Mesenchymal stem cell (in vitro differentiated cells and primary cell): Measurements from ENCODE around the gene XAGE1A.
"Not testable (repeated sequence)": the region's sequence is repeated elsewhere in the genome, so short reads cannot be mapped to it uniquely, and the experiment has no call there.

Experiments
- DNase-seq: peaks from one replicate; pipeline ENCODE4 v3.0.0-alpha.2; 2013
- H2AFZ ChIP-seq: one replicate; pipeline ENCODE4 v1.6.1; 2013; ENCODE audit warnings: low read depth, mild to moderate bottlenecking, control low read depth, inconsistent platforms, low read length, moderate library complexity
- H2AK5ac ChIP-seq: 2 replicates; pipeline ENCODE4 v1.6.1; 2013; ENCODE audit warnings: low read length, moderate library complexity, mild to moderate bottlenecking, inconsistent platforms; ENCODE audit not compliant: severe bottlenecking
- H2BK120ac ChIP-seq: one replicate; pipeline ENCODE4 v1.6.1; 2013; ENCODE audit warnings: low read depth, mild to moderate bottlenecking, inconsistent platforms, low read length, moderate library complexity
- H2BK12ac ChIP-seq, 2 experiments: one replicate each; pipeline ENCODE4 v1.6.1; 2013; ENCODE audit warnings: inconsistent platforms in 2 of 2, low read length in 2 of 2, mild to moderate bottlenecking in 2 of 2, moderate library complexity in 2 of 2, control low read depth in 1 of 2
- H2BK15ac ChIP-seq: one replicate; pipeline ENCODE4 v1.6.1; 2013; ENCODE audit warnings: mild to moderate bottlenecking, low read depth, inconsistent platforms; ENCODE audit not compliant: poor library complexity, severe bottlenecking
- H2BK5ac ChIP-seq: 2 replicates; pipeline ENCODE4 v1.6.1; 2013; ENCODE audit warnings: low read depth, mild to moderate bottlenecking, low read length, control low read depth, inconsistent platforms; ENCODE audit not compliant: poor library complexity, severe bottlenecking
- H3K14ac ChIP-seq, 2 experiments: one replicate each; pipeline ENCODE4 v1.6.1; 2013; ENCODE audit warnings: inconsistent platforms in 2 of 2, low read length in 2 of 2, control low read depth in 1 of 2, mild to moderate bottlenecking in 1 of 2, moderate library complexity in 1 of 2
- H3K18ac ChIP-seq, 2 experiments: one replicate each; pipeline ENCODE4 v1.6.1; 2013; ENCODE audit warnings: inconsistent platforms in 2 of 2, low read length in 2 of 2, control low read depth in 1 of 2, low read depth in 1 of 2, mild to moderate bottlenecking in 1 of 2
- H3K23ac ChIP-seq, 2 experiments: one replicate each; pipeline ENCODE4 v1.6.1; 2013; ENCODE audit warnings: inconsistent platforms in 2 of 2, low read length in 2 of 2, mild to moderate bottlenecking in 2 of 2, moderate library complexity in 2 of 2, control low read depth in 1 of 2
- H3K27ac ChIP-seq: 2 replicates; pipeline ENCODE4 v1.5.1; 2013; ENCODE audit warnings: mild to moderate bottlenecking, moderate library complexity, low read length, control low read depth, inconsistent platforms; ENCODE audit not compliant: poor library complexity, severe bottlenecking
- H3K27me3 ChIP-seq, 2 experiments: 2 replicates each; pipeline versions ENCODE4 v1.6.1 to v1.7.0; 2013; ENCODE audit warnings: low read length in 2 of 2, mild to moderate bottlenecking in 2 of 2, moderate library complexity in 2 of 2, control low read depth in 1 of 2, inconsistent platforms in 1 of 2; ENCODE audit not compliant: control insufficient read depth in 1 of 2, insufficient read depth in 1 of 2
- H3K36me3 ChIP-seq, 2 experiments: 2 replicates each; pipeline versions ENCODE4 v1.6.1 to v1.7.0; 2013; ENCODE audit warnings: low read length in 2 of 2, control low read depth in 1 of 2, inconsistent platforms in 1 of 2, low read depth in 1 of 2, mild to moderate bottlenecking in 1 of 2; ENCODE audit not compliant: insufficient read depth in 2 of 2, control insufficient read depth in 1 of 2
- H3K4ac ChIP-seq, 2 experiments: one replicate each; pipeline ENCODE4 v1.6.1; 2013; ENCODE audit warnings: inconsistent platforms in 2 of 2, low read length in 2 of 2, mild to moderate bottlenecking in 2 of 2, moderate library complexity in 2 of 2, control low read depth in 1 of 2, low read depth in 1 of 2
- H3K4me1 ChIP-seq: 2 replicates; pipeline ENCODE4 v1.6.1; 2013; ENCODE audit warnings: low read depth, low read length, control low read depth; ENCODE audit not compliant: control insufficient read depth, insufficient read depth
- H3K4me2 ChIP-seq: 2 replicates; pipeline ENCODE4 v1.6.1; 2013; ENCODE audit warnings: low read length, mild to moderate bottlenecking, inconsistent platforms; ENCODE audit not compliant: poor library complexity, severe bottlenecking
- H3K4me3 ChIP-seq, 2 experiments: 2 replicates each; pipeline versions ENCODE4 v1.5.1 to v1.7.0; 2013; ENCODE audit warnings: low read length in 2 of 2, mild to moderate bottlenecking in 2 of 2, control low read depth in 1 of 2, low read depth in 1 of 2; ENCODE audit not compliant: insufficient read depth in 1 of 2
- H3K79me1 ChIP-seq: replicated peaks from 2 replicates; pipeline ENCODE4 v1.6.1; 2013; ENCODE audit warnings: mild to moderate bottlenecking, control low read depth, low read length, inconsistent platforms; ENCODE audit not compliant: poor library complexity, severe bottlenecking
- H3K9ac ChIP-seq: 2 replicates; pipeline ENCODE4 v1.7.0; 2013; ENCODE audit warnings: mild to moderate bottlenecking, low read length, moderate library complexity
- H3K9me3 ChIP-seq: 2 replicates; pipeline ENCODE4 v1.7.0; 2013; ENCODE audit warnings: mild to moderate bottlenecking, low read length; ENCODE audit not compliant: control insufficient read depth
- H4K8ac ChIP-seq: one replicate; pipeline ENCODE4 v1.6.1; 2013; ENCODE audit warnings: inconsistent platforms, mild to moderate bottlenecking, low read length, moderate library complexity
- H4K91ac ChIP-seq: one replicate; pipeline ENCODE4 v1.6.1; 2013; ENCODE audit warnings: mild to moderate bottlenecking, low read length, inconsistent platforms
- WGBS: methylation state at CpG from one replicate; pipeline ENCODE4 v1.1.7; 2013; ENCODE audit warnings: mixed read lengths; 5-methylcytosine and 5-hydroxymethylcytosine counted together

Gene XAGE1A

DNA sequence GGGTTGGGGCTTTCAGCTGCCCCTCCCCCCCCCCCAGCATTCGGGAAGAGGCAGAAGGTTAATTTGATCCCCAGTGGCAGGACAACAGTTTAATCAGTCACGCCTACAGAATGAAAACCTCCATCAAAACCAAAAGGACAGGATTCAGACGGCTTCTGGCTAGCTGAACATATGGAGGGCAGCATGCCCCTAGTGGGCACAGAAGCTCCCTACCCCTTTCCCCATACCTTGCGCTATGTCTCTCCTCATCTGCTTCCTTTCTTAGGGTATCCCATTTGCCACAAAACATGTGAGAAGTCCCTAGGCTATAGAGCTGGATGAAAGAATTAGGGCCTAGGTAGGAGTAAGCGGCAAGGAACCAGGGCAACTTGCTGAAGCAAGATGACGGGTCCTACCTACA, 5.8 kb downstream of the XAGE1A start:
- not testable (repeated sequence) for H2BK12ac ChIP-seq, H2AK5ac ChIP-seq, H2BK5ac ChIP-seq, H2BK15ac ChIP-seq, H3K4ac ChIP-seq, H3K23ac ChIP-seq, DNase-seq, H3K4me2 ChIP-seq, H3K9ac ChIP-seq, H3K18ac ChIP-seq, H4K91ac ChIP-seq, H2BK120ac ChIP-seq, H3K9me3 ChIP-seq, H3K36me3 ChIP-seq, H2AFZ ChIP-seq, H3K4me3 ChIP-seq, H3K4me1 ChIP-seq, H3K27ac ChIP-seq, H4K8ac ChIP-seq, H3K14ac ChIP-seq, H3K79me1 ChIP-seq
- WGBS, result no CpG with 5 or more reads among the region's 6 CpGs
- peaks cover 0 to 17% of the 10 kb centered on the region in 2 experiments for H3K27me3 ChIP-seq

DNA sequence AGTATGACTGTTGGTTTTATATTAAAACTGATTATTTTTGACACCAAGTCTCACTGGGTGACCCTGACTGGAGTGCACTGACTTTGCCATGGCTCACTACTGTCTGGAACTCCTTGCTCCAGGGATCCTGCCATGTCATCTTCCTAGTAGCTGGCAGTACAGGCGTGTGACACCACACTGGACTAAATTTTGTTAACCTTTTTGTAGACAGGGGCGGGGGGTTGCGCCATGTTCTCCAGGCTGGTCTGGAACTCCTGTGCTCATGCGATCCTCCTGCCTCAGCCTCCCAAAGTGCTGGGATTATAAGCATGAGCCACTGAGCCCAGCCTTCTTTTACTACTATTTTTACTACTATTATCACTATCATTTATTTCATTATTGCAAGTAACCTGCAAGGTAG, 8.9 kb downstream of the XAGE1A start:
- Histone ChIP-seq H3K4me3 (no peak overlapping the region), H3K36me3 (no peaks in the 10 kb centered on the region), H2BK5ac (no peak overlapping the region), H2BK12ac (no peak overlapping the region), H3K4me2 (no peak overlapping the region), H2AFZ (no peak overlapping the region), H3K9ac (no peak overlapping the region), H4K91ac (no peak overlapping the region), H3K27ac (no peak overlapping the region), H3K14ac (no peak overlapping the region), H4K8ac (no peak overlapping the region), H3K9me3 (peaks cover 13% of the 10 kb centered on the region), H3K4me1 (no peaks in the 10 kb centered on the region), H2BK15ac (no peak overlapping the region), H3K18ac (no peak overlapping the region), H3K27me3 (peaks cover 0 to 41% of the 10 kb centered on the region in 2 experiments), H2AK5ac (no peak overlapping the region), H3K23ac (no peak overlapping the region), H3K4ac (no peak overlapping the region), H2BK120ac (no peak overlapping the region), H3K79me1 (no peaks in the 10 kb centered on the region)
- 93% methylated on average over 4 of the region's 4 CpGs for WGBS
- DNase-seq, result no peak

DNA sequence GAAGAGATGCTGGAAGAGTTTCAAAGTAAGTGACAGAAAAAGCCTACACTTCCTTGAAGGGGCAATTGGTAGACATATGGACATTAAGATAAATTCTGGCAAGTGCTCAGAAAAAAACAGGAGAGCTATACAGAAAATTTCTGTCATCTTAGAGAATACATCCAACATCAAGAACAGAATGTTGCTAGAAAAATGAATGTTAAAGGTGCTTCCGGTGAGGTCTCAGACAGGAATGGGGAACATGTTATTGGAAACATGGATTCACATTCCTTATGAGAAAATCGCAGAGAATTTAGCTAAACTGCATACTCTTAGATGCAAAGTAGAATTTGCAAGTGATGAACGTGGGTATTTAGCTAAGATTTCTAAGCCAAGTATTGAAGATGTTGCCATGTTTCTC, 11.7 kb downstream of the XAGE1A start:
- Histone ChIP-seq H2AFZ (no peak overlapping the region), H3K9me3 (peaks cover 13% of the 10 kb centered on the region), H3K4me2 (no peak overlapping the region), H2BK120ac (no peak overlapping the region), H2BK12ac (no peak overlapping the region), H3K14ac (no peak overlapping the region), H3K36me3 (no peaks in the 10 kb centered on the region), H2BK15ac (no peak overlapping the region), H3K79me1 (no peaks in the 10 kb centered on the region), H3K23ac (no peak overlapping the region), H3K4ac (no peak overlapping the region), H3K27me3 (peaks cover 0 to 41% of the 10 kb centered on the region in 2 experiments), H3K4me3 (no peak overlapping the region), H3K18ac (no peak overlapping the region), H4K91ac (no peak overlapping the region), H3K4me1 (no peaks in the 10 kb centered on the region), H2BK5ac (no peak overlapping the region), H3K27ac (no peak overlapping the region), H2AK5ac (no peak overlapping the region), H4K8ac (no peak overlapping the region), H3K9ac (no peak overlapping the region)
- DNase-seq, result no peak
- 82% methylated on average over 2 of the region's 3 CpGs for WGBS

DNA sequence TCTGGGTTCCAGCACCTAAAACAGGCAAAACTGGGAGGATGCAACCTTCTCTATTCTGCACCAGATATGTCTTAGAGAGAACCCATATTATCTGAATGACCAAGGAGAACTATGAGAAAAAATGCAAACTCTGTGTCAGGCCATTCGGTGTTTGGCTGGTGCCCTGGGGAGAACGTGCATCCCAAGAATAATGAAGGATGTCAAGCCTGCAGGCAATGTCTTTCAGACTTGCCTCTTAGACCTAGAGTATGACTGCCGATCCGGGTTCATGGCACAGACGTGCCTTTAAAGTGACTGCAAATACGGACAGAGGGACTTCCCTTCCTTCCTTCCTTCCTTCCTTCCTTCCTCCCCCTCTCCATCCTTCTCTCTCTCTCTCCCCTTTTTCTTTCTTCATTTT, 14.3 kb downstream of the XAGE1A start:
- Histone ChIP-seq H2AFZ (no peak overlapping the region), H2BK15ac (no peak overlapping the region), H3K27me3 (peaks cover 0 to 27% of the 10 kb centered on the region in 2 experiments)

More for the DNA sequence above, 14.3 kb downstream of the XAGE1A start:
- Histone ChIP-seq H3K36me3 (no peaks in the 10 kb centered on the region), H3K4ac (no peak overlapping the region), H3K79me1 (no peaks in the 10 kb centered on the region), H3K23ac (no peak overlapping the region), H3K4me2 (no peak overlapping the region), H3K14ac (no peak overlapping the region), H2AK5ac (no peak overlapping the region), H2BK5ac (no peak overlapping the region), H4K8ac (no peak overlapping the region), H3K9ac (no peak overlapping the region), H3K27ac (no peak overlapping the region), H3K9me3 (peaks cover 10% of the 10 kb centered on the region), H4K91ac (no peak overlapping the region), H2BK12ac (no peak overlapping the region), H2BK120ac (no peak overlapping the region), H3K4me1 (no peaks in the 10 kb centered on the region), H3K4me3 (no peak overlapping the region), H3K18ac (no peak overlapping the region)
- WGBS, result 87% methylated on average over 6 of the region's 6 CpGs
- no peak for DNase-seq
